ENCODE measurements around the gene PTPRN2.
"Not testable (repeated sequence)": the region's sequence is repeated elsewhere in the genome, so short reads cannot be mapped to it uniquely, and the experiment has no call there.

The PTPRN2 gene

GRCh38 chr7:158042156-158042880, 545.3 kb downstream of the PTPRN2 start:
- POLR2A ChIA-PET = no interaction called here
- TF ChIP-seq HDGF (IDR thresholded peaks at IDR 0.05; ENCODE audit: borderline replicate concordance) (no peak), FOXA1 (IDR thresholded peaks at IDR 0.05) (no peak), CTBP1 (IDR thresholded peaks at IDR 0.05; ENCODE audit: borderline replicate concordance) (no peak), LEF1 (IDR thresholded peaks at IDR 0.05; ENCODE audit: borderline replicate concordance) (no peak), SUZ12 (IDR thresholded peaks at IDR 0.05) (no peak), ARNT (IDR thresholded peaks at IDR 0.05) (no peak), ELF4 (IDR thresholded peaks at IDR 0.05) (no peak), BHLHE40 (IDR thresholded peaks at IDR 0.05; ENCODE audit: borderline replicate concordance) (no peak), TARDBP (IDR thresholded peaks at IDR 0.05) (no peak), SP1 (IDR thresholded peaks at IDR 0.05) (no peak)
- no peak for DNase-seq (ENCODE audit: extremely low spot score)
- CTCF ChIA-PET = no interaction called here

- no peak for DNase-seq (ENCODE audit: extremely low spot score)
- CTCF ChIA-PET = no interaction called here
- POLR2A ChIA-PET = no interaction called here
- TF ChIP-seq L3MBTL2 (conservative IDR thresholded peaks at IDR 0.05) (no peak), LEF1 (IDR thresholded peaks at IDR 0.05; ENCODE audit: borderline replicate concordance) (no peak), HDGF (IDR thresholded peaks at IDR 0.05; ENCODE audit: borderline replicate concordance) (no peak), CTBP1 (IDR thresholded peaks at IDR 0.05; ENCODE audit: borderline replicate concordance) (no peak), BHLHE40 (IDR thresholded peaks at IDR 0.05; ENCODE audit: borderline replicate concordance) (no peak), SP1 (IDR thresholded peaks at IDR 0.05) (no peak), TARDBP (IDR thresholded peaks at IDR 0.05) (no peak), SUZ12 (IDR thresholded peaks at IDR 0.05) (no peak), FOXA1 (IDR thresholded peaks at IDR 0.05) (no peak)
Observed at GRCh38 chr7:158040199-158040598, 547.4 kb downstream of the PTPRN2 start.

DNA sequence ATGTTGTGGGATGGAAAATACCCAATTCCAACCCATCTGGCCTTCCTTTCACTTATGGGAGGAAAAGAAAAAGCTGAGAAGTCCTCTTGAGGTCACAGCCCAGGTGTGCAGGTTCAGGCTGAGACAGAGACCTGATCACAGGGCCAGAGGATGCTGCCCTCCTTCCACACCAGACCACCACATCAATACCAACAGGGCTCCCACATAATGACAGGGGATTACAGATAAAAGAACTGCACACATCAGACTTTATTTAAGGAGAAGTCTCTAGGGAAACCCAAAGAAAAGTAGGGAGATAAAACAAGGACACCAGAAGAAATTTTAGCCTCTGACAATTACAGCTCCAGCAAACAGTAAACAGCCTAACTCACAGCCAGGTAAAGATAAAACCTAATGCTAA, 548.4 kb downstream of the PTPRN2 start:
- no peak for DNase-seq (ENCODE audit: extremely low spot score)
- TF ChIP-seq SUZ12 (IDR thresholded peaks at IDR 0.05) = no peak
- no peak for TF ChIP-seq SP1 (IDR thresholded peaks at IDR 0.05)
- no peak for TF ChIP-seq BHLHE40 (IDR thresholded peaks at IDR 0.05; ENCODE audit: borderline replicate concordance)
- TF ChIP-seq LEF1 (IDR thresholded peaks at IDR 0.05; ENCODE audit: borderline replicate concordance) = no peak
- TF ChIP-seq PKNOX1 (IDR thresholded peaks at IDR 0.05) = no peak
- no peak for TF ChIP-seq FOXA1 (IDR thresholded peaks at IDR 0.05)
- TF ChIP-seq ZNF384 (IDR thresholded peaks at IDR 0.05) = no peak
- TF ChIP-seq ARNT (IDR thresholded peaks at IDR 0.05) = no peak
- no peak for TF ChIP-seq NFRKB (IDR thresholded peaks at IDR 0.05)
- TF ChIP-seq TARDBP (IDR thresholded peaks at IDR 0.05) = no peak
- no peak for TF ChIP-seq FOXK2 (IDR thresholded peaks at IDR 0.05)
- TF ChIP-seq FOXM1 (IDR thresholded peaks at IDR 0.05; ENCODE audit: borderline replicate concordance) = no peak
- TF ChIP-seq ELF4 (IDR thresholded peaks at IDR 0.05) = no peak
- no peak for TF ChIP-seq HDGF (IDR thresholded peaks at IDR 0.05; ENCODE audit: borderline replicate concordance)
- TF ChIP-seq CTBP1 (IDR thresholded peaks at IDR 0.05; ENCODE audit: borderline replicate concordance) = no peak
- TF ChIP-seq L3MBTL2 (conservative IDR thresholded peaks at IDR 0.05) = no peak
- POLR2A ChIA-PET = no interaction called here
- CTCF ChIA-PET = no interaction called here

- ChIA-PET CTCF (no interaction called here), POLR2A (no interaction called here)
- no peak for DNase-seq (ENCODE audit: extremely low spot score)
- TF ChIP-seq SUZ12 (IDR thresholded peaks at IDR 0.05) (no peak), PKNOX1 (IDR thresholded peaks at IDR 0.05) (no peak), CTBP1 (IDR thresholded peaks at IDR 0.05; ENCODE audit: borderline replicate concordance) (no peak), TARDBP (IDR thresholded peaks at IDR 0.05) (no peak), SP1 (IDR thresholded peaks at IDR 0.05) (no peak)
Observed at GRCh38 chr7:158037211-158037610, 550.4 kb downstream of the PTPRN2 start.

- ChIA-PET CTCF (no interaction called here), POLR2A (no interaction called here)
- no peak for TF ChIP-seq FOXM1 (IDR thresholded peaks at IDR 0.05; ENCODE audit: borderline replicate concordance)
- TF ChIP-seq FOXA1 (IDR thresholded peaks at IDR 0.05) = no peak
- TF ChIP-seq TARDBP (IDR thresholded peaks at IDR 0.05) = no peak
- TF ChIP-seq ELF4 (IDR thresholded peaks at IDR 0.05) = no peak
- TF ChIP-seq CTBP1 (IDR thresholded peaks at IDR 0.05; ENCODE audit: borderline replicate concordance) = no peak
- TF ChIP-seq FOXK2 (IDR thresholded peaks at IDR 0.05) = no peak
- TF ChIP-seq NFRKB (IDR thresholded peaks at IDR 0.05) = no peak
- TF ChIP-seq LEF1 (IDR thresholded peaks at IDR 0.05; ENCODE audit: borderline replicate concordance) = no peak
- TF ChIP-seq ARNT (IDR thresholded peaks at IDR 0.05) = no peak
- TF ChIP-seq HDGF (IDR thresholded peaks at IDR 0.05; ENCODE audit: borderline replicate concordance) = no peak
- no peak for TF ChIP-seq SP1 (IDR thresholded peaks at IDR 0.05)
- TF ChIP-seq BHLHE40 (IDR thresholded peaks at IDR 0.05; ENCODE audit: borderline replicate concordance) = no peak
- no peak for TF ChIP-seq SUZ12 (IDR thresholded peaks at IDR 0.05)
- TF ChIP-seq PKNOX1 (IDR thresholded peaks at IDR 0.05) = no peak
- no peak for DNase-seq (ENCODE audit: extremely low spot score)
Observed at GRCh38 chr7:158035343-158035742, 552.3 kb downstream of the PTPRN2 start.

DNA sequence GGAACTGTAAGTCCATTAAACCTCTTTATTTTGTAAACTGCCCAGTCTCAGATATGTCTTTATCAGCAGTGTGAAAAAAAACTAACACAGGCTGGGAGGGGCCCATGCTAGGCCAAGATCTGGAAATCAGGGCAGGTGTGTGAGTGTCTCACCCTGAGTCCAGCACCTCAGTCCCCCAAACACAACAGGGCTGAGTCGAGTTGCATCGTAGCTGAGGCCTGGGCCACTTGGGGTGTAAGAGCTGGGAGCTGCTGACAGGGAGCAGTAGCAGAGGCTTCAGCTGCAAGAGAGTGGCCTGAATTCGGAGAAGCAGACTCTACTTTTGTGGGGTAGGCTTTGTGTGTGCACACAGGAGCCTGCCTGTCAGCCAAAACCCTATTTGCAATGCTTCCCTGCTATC, 553.1 kb downstream of the PTPRN2 start:
- DNase-seq (ENCODE audit: extremely low spot score) = no peak
- POLR2A ChIA-PET = no interaction called here
- CTCF ChIA-PET = no interaction called here
- TF ChIP-seq SP1 (IDR thresholded peaks at IDR 0.05) (no peak), L3MBTL2 (conservative IDR thresholded peaks at IDR 0.05) (no peak), ELF4 (IDR thresholded peaks at IDR 0.05) (no peak), PKNOX1 (IDR thresholded peaks at IDR 0.05) (no peak), CTBP1 (IDR thresholded peaks at IDR 0.05; ENCODE audit: borderline replicate concordance) (no peak), SUZ12 (IDR thresholded peaks at IDR 0.05) (no peak), ARNT (IDR thresholded peaks at IDR 0.05) (no peak), ZNF384 (IDR thresholded peaks at IDR 0.05) (no peak), BHLHE40 (IDR thresholded peaks at IDR 0.05; ENCODE audit: borderline replicate concordance) (no peak), TARDBP (IDR thresholded peaks at IDR 0.05) (no peak), FOXK2 (IDR thresholded peaks at IDR 0.05) (no peak), FOXM1 (IDR thresholded peaks at IDR 0.05; ENCODE audit: borderline replicate concordance) (no peak)

- CTCF ChIA-PET; DNase-seq (ENCODE audit: extremely low spot score); POLR2A ChIA-PET: not testable (repeated sequence)
Observed at GRCh38 chr7:158033925-158034324, 553.7 kb downstream of the PTPRN2 start.
